Stomach (tissue), 4 donors: ENCODE results near the gene RASIP1.

Source experiments
- EP300 ChIP-seq: sonication (generic); formaldehyde crosslinking; IDR thresholded peaks from one replicate; pipeline ENCODE4 v1.6.1; 2017; ENCODE audit warnings: antibody characterized with exemption
- POLR2A ChIP-seq, 4 donors: fragments of 450-650 bp; IDR thresholded peaks; one replicate each; pipeline ENCODE4 v1.6.1; 2016; ENCODE audit warnings: antibody characterized with exemption in 4 of 4, control low read depth in 2 of 4, mild to moderate bottlenecking in 1 of 4, moderate library complexity in 1 of 4
- POLR2AphosphoS5 ChIP-seq, 3 donors: sonication (generic); formaldehyde crosslinking; IDR thresholded peaks; one replicate each; pipeline ENCODE4 v1.6.1; 2016; ENCODE audit warnings: antibody characterized with exemption in 3 of 3
- TF ChIP-seq, protein P1 (sequence below), 7 experiments: fragments of 450-650 bp in 4 of 7; fragments of 200-600 bp in 3 of 7; sonication (generic) in 3 of 7; IDR thresholded peaks; one replicate each; pipeline ENCODE4 v1.5.1; 2016 to 2019; ENCODE audit warnings: antibody characterized with exemption in 7 of 7, control low read depth in 2 of 7, mild to moderate bottlenecking in 1 of 7

DNA sequence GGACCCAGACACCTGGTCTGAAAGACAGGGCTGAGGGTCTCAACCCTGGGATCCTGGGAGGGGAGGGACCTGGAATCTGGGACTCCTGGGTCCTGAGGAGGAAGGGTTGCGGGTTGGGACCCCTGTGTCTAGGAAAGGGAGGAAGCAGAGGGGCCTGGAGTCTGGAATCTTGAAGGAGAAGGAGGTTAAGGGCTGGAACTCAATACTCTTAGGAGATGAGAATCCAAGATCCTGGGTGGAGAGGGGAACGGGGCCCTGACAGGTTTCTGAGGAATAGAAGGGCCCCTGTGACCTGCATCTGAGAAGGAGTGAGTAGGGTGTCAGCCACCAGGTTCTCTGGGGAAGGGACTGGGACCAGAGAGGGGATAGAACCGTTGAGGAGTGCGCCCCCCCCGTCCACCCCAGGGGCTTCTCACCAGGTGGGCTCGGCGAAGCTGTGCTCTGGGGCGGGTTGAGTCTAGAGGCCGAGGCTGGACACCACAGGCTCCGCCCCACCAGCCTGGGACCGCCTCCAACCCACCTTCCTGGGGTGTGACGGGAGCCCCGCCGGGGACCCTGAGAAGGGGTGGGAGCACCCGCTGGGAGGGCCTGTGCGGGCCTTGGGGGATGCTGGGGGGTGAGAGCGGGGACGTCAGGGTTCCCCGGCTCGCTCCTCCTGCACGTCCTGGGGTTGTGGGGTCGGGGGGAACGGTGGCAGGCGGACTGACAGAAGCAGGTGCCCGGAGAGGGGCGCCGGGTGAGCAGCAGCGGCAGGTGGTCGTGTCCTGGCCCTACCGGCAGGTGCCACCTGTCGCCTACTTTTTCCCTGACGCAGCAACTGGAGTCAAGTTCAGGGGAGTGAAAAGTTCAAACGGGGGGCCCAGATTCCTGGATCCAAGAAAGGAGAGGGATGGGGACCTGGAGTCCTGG is 20.9 kb downstream of the RASIP1 start, which contains the start of gene MAMSTR:
- TF ChIP-seq POLR2AphosphoS5 (IDR thresholded peaks at IDR 0.05) (no peak), POLR2A (IDR thresholded peaks at IDR 0.05) (no peak), EP300 (no peak)
- TF ChIP-seq, protein P1, sequence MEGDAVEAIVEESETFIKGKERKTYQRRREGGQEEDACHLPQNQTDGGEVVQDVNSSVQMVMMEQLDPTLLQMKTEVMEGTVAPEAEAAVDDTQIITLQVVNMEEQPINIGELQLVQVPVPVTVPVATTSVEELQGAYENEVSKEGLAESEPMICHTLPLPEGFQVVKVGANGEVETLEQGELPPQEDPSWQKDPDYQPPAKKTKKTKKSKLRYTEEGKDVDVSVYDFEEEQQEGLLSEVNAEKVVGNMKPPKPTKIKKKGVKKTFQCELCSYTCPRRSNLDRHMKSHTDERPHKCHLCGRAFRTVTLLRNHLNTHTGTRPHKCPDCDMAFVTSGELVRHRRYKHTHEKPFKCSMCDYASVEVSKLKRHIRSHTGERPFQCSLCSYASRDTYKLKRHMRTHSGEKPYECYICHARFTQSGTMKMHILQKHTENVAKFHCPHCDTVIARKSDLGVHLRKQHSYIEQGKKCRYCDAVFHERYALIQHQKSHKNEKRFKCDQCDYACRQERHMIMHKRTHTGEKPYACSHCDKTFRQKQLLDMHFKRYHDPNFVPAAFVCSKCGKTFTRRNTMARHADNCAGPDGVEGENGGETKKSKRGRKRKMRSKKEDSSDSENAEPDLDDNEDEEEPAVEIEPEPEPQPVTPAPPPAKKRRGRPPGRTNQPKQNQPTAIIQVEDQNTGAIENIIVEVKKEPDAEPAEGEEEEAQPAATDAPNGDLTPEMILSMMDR (IDR thresholded peaks at IDR 0.05), result no peak
